ENCODE data around the gene WDR72.

DNA sequence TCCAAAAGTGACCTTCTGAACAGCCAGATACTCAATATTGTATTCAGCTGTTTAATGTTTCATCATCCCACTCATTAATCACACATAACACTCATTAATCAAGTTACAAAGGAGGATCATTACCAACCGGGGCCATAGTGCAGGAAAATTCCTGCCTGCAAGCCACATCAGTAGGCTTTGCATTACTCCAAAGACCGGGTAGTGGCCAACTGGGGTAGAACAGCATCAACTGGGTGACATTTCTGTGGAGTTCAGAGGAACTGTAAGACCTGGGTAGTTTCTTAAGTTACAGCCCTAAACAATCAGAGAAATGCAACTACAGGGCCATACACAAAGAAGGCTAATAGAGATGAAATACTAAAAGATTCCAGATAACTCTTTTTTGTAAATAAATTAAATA, 253.1 kb downstream of the WDR72 start:
- TF ChIP-seq, protein P1, sequence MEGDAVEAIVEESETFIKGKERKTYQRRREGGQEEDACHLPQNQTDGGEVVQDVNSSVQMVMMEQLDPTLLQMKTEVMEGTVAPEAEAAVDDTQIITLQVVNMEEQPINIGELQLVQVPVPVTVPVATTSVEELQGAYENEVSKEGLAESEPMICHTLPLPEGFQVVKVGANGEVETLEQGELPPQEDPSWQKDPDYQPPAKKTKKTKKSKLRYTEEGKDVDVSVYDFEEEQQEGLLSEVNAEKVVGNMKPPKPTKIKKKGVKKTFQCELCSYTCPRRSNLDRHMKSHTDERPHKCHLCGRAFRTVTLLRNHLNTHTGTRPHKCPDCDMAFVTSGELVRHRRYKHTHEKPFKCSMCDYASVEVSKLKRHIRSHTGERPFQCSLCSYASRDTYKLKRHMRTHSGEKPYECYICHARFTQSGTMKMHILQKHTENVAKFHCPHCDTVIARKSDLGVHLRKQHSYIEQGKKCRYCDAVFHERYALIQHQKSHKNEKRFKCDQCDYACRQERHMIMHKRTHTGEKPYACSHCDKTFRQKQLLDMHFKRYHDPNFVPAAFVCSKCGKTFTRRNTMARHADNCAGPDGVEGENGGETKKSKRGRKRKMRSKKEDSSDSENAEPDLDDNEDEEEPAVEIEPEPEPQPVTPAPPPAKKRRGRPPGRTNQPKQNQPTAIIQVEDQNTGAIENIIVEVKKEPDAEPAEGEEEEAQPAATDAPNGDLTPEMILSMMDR (IDR thresholded peaks at IDR 0.05; ENCODE audit: low read depth, low read length): no peak
- TF ChIP-seq MYC (IDR thresholded peaks at IDR 0.05; ENCODE audit: low read depth, low read length): no peak
- TF ChIP-seq POLR2A (IDR thresholded peaks at IDR 0.05; ENCODE audit: extremely low read depth, insufficient read length): no peak
- TF ChIP-seq, protein P2, sequence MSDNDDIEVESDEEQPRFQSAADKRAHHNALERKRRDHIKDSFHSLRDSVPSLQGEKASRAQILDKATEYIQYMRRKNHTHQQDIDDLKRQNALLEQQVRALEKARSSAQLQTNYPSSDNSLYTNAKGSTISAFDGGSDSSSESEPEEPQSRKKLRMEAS (IDR thresholded peaks at IDR 0.05; ENCODE audit: low read depth, low read length): no peak

Measured in NB4 (cell line).